ENCODE measurements around the gene MIPEP. TPM values are rescaled to one million over a fixed set of nuclear protein-coding genes. Genes with fewer than 3 reads are reported as not detected.
"Not testable (repeated sequence)": the region's sequence is repeated elsewhere in the genome, so short reads cannot be mapped to it uniquely, and the experiment has no call there.

MIPEP gene
- total RNA-seq, 4 donors from 2014 or later, result 12.1 to 25.7 (median 19.5) TPM

DNA sequence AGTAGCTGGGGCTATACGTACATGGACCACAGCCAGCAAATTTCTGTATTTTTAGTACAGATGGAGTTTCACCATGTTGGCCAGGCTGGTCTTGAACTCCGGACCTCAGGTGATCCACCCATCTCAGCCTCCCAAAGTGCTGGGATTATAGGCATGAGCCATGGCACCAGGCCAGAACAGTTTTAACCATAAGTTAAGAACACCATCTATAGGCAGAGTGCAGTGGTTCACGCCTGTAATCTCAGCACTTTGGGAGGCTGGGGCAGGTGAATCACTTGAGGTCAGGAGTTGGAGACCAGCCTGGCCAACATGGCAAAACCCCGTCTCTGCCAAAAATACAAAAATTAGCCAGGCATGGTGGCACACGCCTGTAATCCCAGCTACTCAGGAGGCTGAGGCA, 143.1 kb downstream of the MIPEP start:
- WGBS, 2 donors, result 59 to 64% methylated on average over 2 to 5 of the region's 5 CpGs
- DNase-seq; H3K27ac ChIP-seq; H3K36me3 ChIP-seq; H3K9me3 ChIP-seq; H3K27me3 ChIP-seq; intact Hi-C loops (cut with DNase I); H3K4me3 ChIP-seq: not testable (repeated sequence)
- peaks cover 5 to 84% (median 13%) of the 10 kb centered on the region in 3 donors for H3K4me1 ChIP-seq
- TF ChIP-seq, protein P1, sequence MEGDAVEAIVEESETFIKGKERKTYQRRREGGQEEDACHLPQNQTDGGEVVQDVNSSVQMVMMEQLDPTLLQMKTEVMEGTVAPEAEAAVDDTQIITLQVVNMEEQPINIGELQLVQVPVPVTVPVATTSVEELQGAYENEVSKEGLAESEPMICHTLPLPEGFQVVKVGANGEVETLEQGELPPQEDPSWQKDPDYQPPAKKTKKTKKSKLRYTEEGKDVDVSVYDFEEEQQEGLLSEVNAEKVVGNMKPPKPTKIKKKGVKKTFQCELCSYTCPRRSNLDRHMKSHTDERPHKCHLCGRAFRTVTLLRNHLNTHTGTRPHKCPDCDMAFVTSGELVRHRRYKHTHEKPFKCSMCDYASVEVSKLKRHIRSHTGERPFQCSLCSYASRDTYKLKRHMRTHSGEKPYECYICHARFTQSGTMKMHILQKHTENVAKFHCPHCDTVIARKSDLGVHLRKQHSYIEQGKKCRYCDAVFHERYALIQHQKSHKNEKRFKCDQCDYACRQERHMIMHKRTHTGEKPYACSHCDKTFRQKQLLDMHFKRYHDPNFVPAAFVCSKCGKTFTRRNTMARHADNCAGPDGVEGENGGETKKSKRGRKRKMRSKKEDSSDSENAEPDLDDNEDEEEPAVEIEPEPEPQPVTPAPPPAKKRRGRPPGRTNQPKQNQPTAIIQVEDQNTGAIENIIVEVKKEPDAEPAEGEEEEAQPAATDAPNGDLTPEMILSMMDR (IDR thresholded peaks at IDR 0.05), result peak in 1 of 6 experiments; percentile 22

DNA sequence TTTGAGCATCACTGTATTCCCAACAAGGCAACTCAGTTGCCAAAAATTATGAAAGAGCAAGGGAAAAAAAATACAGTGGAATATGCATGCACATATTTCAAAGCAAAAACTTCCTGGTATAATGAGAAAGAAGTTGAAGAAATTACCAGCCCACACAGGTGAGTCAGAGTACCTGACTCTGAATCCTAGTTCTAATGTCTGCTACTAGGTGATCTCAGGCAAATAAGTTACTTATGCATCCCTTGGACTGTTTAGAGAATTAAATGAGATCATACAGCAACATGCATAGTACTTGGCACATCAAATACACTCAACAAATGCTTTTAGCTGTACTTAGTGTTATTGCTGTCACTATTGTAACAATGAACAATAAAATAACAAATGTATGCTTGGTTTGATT, 144.9 kb downstream of the MIPEP start:
- Histone ChIP-seq H3K9me3 (no peaks in the 10 kb centered on the region), H3K27me3 (no peaks in the 10 kb centered on the region), H3K4me1 (peaks cover 9 to 86% (median 26%) of the 10 kb centered on the region in 3 donors), H3K4me3 (no peak overlapping the region), H3K36me3 (no peaks in the 10 kb centered on the region), H3K27ac (peak overlapping the region in 3 of 4 donors; percentile 80 to 86 (median 85))
- TF ChIP-seq POLR2A (IDR thresholded peaks at IDR 0.05), result no peak
- TF ChIP-seq, protein P1 (IDR thresholded peaks at IDR 0.05), result no peak
- intact Hi-C loops (cut with DNase I), result no loop called here
- DNase-seq, result no peak

- intact Hi-C loops (cut with DNase I), result no loop called here
- no peak for DNase-seq
- peak overlapping the region in 1 of 4 donors; percentile 4 for H3K4me3 ChIP-seq
Observed at GRCh38 chr13:23743278-23744076, 145.7 kb downstream of the MIPEP start.

GRCh38 chr13:23741879-23742510, 147.2 kb downstream of the MIPEP start:
- TF ChIP-seq, protein P1 (IDR thresholded peaks at IDR 0.05), result peak in 4 of 6 experiments; percentile 25 to 57 (median 43)
- no peak for TF ChIP-seq POLR2A (IDR thresholded peaks at IDR 0.05)
- WGBS, 2 donors, result 42 to 52% methylated on average over 4 of the region's 4 CpGs
- no peaks in the 10 kb centered on the region for H3K27me3 ChIP-seq

More at GRCh38 chr13:23743278-23744076, 145.7 kb downstream of the MIPEP start:
- no peaks in the 10 kb centered on the region for H3K27me3 ChIP-seq
- H3K9me3 ChIP-seq, result no peaks in the 10 kb centered on the region
- 40 to 47% methylated on average over 8 of the region's 8 CpGs for WGBS, 2 donors
- H3K36me3 ChIP-seq, result no peaks in the 10 kb centered on the region
- H3K4me1 ChIP-seq, result peaks cover 6 to 83% (median 26%) of the 10 kb centered on the region in 3 donors
- TF ChIP-seq, protein P1 (IDR thresholded peaks at IDR 0.05), result no peak
- no peak for TF ChIP-seq POLR2A (IDR thresholded peaks at IDR 0.05)
- H3K27ac ChIP-seq, result peak overlapping the region; percentile 57 to 86 (median 82)

DNA sequence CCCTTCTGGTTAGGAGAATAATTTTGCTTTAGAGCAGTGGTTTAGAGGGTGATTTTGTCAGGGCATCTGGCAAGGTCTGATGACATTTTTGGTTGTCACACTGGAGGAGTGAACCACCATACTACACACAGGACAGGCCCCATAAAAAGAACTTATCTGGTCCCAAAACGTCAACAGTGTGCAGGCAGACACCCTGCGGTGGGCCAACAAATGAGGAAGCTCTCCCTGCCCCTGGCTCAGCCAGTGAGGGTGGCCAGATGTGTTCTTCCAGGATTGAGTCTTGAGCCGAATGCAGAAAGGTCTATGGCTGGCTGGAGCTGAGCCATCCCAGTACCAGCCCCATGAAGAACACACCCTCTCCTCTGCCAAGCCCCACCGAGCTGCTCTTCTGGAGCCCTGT, 149.2 kb downstream of the MIPEP start:
- no peaks in the 10 kb centered on the region for H3K27me3 ChIP-seq
- intact Hi-C loops (cut with DNase I), result no loop called here
- no peaks in the 10 kb centered on the region for H3K9me3 ChIP-seq
- WGBS, 2 donors, result 18 to 46% methylated on average over 2 to 4 of the region's 4 CpGs
- peak overlapping the region; percentile 47 to 92 (median 74) for H3K27ac ChIP-seq
- H3K4me1 ChIP-seq, result peaks cover 4 to 98% (median 25%) of the 10 kb centered on the region in 3 donors
- no peak for DNase-seq
- TF ChIP-seq, protein P1 (IDR thresholded peaks at IDR 0.05), result no peak
- no peaks in the 10 kb centered on the region for H3K36me3 ChIP-seq
- no peak overlapping the region for H3K4me3 ChIP-seq

More at GRCh38 chr13:23741879-23742510, 147.2 kb downstream of the MIPEP start:
- H3K4me1 ChIP-seq, result peaks cover 4 to 91% (median 25%) of the 10 kb centered on the region in 3 donors
- H3K9me3 ChIP-seq, result no peaks in the 10 kb centered on the region
- no peak overlapping the region for H3K4me3 ChIP-seq
- H3K27ac ChIP-seq, result peak overlapping the region in 2 of 4 donors; percentile 85 to 86
- intact Hi-C loops (cut with DNase I), result no loop called here
- no peak for DNase-seq
- no peaks in the 10 kb centered on the region for H3K36me3 ChIP-seq

Data from esophagus squamous epithelium (tissue), 5 donors.